NCI-H1048 (cell line): ENCODE results near the gene USP36.

ENCODE experiments used
- DNase-seq: peaks from one replicate; lab custom pipeline; 2025; lab: John Stamatoyannopoulos, UW

The USP36 gene

GRCh38 chr17:78838574-78839005 is 2.0 kb downstream of the USP36 start:
- no peak for DNase-seq

GRCh38 chr17:78836420-78837021 is 4.1 kb downstream of the USP36 start:
- DNase-seq: no peak

GRCh38 chr17:78834571-78834970 is 6.0 kb downstream of the USP36 start:
- DNase-seq: no peak

- no peak for DNase-seq
Measured at GRCh38 chr17:78832541-78832810, 8.1 kb downstream of the USP36 start.

GRCh38 chr17:78831688-78832540 is 8.7 kb downstream of the USP36 start:
- DNase-seq: no peak

GRCh38 chr17:78829477-78829876 is 11.1 kb downstream of the USP36 start:
- DNase-seq: no peak

- DNase-seq: no peak
Measured at GRCh38 chr17:78828470-78829185, 12.0 kb downstream of the USP36 start.

DNA sequence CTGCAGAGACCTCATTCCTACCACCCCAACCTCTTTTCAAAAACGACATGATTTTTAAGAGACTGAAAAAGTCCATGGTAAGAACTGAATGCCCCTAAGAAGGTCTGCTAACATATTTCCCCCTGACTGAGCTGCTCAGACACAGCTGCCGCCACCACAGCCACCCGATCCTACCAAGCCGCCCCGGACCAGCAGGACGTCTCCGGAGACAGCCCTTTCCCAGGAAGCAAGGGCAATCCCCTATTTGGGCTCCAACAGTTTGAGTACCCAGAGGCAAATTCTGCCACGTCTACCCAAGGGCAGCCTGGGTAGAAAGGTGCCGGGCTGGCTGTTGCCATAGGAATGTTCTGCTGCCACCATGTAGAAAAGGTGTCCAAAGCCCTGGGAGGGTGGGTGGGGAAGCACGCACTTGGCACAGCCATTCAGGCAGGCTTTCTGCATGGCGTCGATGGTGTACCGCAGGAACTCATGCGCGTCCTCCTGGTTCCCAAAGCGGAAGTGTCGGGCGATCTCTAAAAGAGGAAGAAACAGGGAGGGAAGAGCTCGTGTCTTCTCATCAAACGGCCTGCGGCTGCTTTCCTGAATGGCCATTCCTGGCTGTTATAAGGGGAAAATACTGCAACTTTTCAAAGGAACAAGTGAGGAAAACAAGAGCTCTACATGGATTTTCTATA is 13.6 kb downstream of the USP36 start:
- DNase-seq: no peak

- no peak for DNase-seq
Measured at GRCh38 chr17:78826421-78826820, 14.2 kb downstream of the USP36 start.

GRCh38 chr17:78825696-78826095 is 14.9 kb downstream of the USP36 start:
- DNase-seq: no peak

GRCh38 chr17:78824240-78824639 is 16.4 kb downstream of the USP36 start:
- DNase-seq: no peak

- no peak for DNase-seq
Measured at GRCh38 chr17:78823282-78824046, 17.1 kb downstream of the USP36 start.

DNA sequence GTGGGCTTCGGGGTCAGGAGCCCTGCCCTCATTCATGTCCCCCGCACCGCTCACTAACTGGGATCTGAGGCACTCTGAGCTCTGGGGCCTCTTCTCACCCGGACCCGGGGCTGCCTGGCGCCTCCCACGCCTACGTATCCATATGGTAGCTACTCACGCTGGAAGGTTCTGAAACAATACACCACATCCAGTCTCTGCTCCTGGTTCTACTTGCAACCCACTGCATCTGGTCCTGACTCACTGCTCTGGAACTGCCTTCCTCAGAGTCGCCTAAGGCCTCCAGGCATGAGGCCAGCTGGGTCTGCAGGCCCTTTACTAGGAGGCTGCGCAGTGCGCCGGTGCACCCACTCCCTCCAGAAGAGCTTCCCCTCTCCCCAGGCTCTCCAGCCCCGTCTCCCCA is 18.1 kb downstream of the USP36 start:
- DNase-seq: no peak

GRCh38 chr17:78821961-78822360 is 18.7 kb downstream of the USP36 start:
- no peak for DNase-seq

DNA sequence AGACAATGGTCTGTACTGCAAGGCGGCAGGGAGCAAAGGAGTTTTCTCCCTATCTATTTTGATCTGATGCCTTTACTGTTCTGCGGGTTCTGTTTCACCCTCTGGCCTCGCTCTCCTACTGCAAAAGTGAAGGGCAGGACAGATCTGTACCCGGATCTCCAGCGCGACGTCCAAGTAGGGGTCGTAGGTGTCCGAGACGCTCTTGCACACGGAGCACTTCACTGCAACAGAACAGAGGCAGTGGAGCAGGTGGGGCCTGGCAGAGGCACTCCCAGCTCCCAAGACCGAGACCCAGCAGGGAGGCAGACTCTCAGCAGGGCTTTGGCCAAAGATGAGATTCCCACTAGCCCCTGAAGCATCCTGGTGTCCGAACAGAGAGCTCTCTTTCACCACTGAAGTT is 19.8 kb downstream of the USP36 start:
- DNase-seq: no peak

DNA sequence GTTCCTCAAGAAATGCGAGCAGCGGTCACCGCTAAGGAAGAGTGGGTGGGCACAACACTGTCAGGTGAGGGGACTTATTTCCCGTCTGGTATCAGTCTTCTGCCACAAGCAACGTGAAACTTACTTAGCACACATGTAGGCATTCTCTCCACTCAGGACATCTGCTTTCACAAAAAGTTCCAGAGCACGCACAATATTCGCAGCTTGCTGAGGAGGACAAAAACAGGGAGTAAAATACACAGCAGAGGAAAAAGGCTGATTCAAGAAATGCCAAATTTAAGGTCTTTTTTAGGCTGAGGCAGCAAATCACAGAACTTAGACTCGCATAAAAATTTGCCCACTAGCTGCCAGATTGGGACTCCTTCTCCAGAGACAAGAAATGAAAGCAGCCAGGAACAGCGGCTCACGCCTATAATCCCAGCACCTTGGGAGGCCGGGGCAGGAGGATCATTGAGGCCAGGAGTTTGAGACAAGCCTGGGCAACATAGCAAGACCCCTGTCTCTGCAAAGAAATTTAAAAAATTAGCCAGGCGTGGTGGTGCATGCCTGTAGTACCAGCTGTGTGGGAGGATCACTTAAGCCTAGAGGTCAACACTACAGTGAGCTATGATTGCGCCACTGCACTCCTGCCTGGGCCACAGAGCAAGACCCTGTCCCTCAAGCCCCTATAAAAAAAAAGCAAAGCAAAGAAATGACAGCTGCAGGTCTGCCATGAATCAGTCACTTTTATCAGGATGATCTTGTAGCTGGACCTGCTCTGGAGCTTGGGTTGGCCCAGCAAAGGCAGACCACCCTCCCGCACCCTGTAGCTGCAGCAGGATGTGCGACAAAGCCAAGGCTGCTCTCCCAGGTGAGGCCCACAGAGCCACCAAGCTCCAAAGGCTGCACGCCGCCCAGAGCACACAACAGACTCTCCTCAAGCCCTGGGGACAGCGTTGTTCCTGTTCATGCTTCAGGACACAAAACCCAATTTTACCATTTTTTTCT is 20.5 kb downstream of the USP36 start:
- DNase-seq: no peak

DNA sequence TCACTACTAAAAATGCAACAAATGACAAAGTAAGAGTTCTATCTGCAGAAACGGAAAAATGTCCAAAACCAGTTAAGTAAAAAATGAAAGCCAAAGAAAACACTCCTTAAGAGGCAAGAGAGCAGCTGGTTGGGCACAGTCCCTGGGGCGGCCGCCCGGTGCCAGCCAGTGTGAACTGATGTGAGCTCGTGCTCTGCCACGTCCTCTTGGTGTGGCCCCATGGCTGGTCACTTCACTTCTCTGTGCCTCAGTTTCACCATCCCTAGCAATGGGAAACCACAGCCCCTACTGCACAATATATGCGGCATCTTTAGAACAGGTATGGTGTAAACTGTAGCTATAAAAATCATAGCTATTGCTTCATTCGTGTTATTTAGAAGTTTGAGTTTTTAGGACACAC is 21.2 kb downstream of the USP36 start:
- no peak for DNase-seq

GRCh38 chr17:78818932-78819331 is 21.7 kb downstream of the USP36 start:
- no peak for DNase-seq

DNA sequence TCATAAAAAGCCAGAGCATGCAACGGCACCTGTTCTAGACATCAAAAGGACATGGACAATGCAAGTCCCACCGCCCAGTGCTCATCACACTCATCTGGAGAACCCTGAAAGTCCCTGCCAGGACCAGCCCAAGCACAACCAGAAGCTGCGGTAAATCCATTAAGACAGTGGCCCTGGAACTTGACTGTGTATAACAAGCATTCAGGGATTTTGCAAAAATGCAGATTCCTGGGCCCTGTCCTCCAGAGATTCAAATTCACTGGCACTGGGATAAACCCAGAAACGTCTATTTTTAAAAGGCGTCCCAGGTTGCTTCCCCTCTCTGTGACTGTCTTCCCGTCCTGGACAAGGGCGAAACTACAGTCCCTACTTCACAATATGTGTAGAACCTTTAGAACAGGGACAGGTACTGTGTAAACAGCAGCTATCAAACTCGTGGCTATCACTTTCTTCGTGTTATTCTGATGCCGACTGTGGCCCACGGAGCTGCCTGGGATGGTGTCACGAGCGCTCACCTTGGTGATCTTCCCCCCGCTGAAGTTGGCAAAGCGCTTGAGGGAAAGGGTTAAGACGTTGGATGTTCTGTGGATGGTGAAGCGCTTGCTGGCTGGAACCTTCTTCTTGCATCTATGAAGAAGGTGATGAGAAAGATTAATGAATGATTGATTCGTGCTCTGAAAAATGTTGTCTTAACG is 22.3 kb downstream of the USP36 start:
- DNase-seq: no peak

GRCh38 chr17:78817123-78817522 is 23.5 kb downstream of the USP36 start:
- DNase-seq: no peak
